T-helper 22 cell (primary cell): Measurements from ENCODE around the gene CERS2.
"Not testable (repeated sequence)": the region's sequence is repeated elsewhere in the genome, so short reads cannot be mapped to it uniquely, and the experiment has no call there.

ENCODE experiments used
- DNase-seq: peaks from one replicate; pipeline ENCODE4 v3.0.0-alpha.2; 2020; ENCODE audit warnings: low read depth

The CERS2 gene

GRCh38 chr1:150969626-150970025 lies 5.0 kb downstream of the CERS2 start:
- no peak for DNase-seq

GRCh38 chr1:150968491-150968890 lies 6.1 kb downstream of the CERS2 start:
- DNase-seq = no peak

GRCh38 chr1:150967936-150968335 lies 6.7 kb downstream of the CERS2 start:
- no peak for DNase-seq

GRCh38 chr1:150966011-150966410 lies 8.6 kb downstream of the CERS2 start:
- no peak for DNase-seq

- DNase-seq = no peak
Measured at GRCh38 chr1:150965605-150966004, 9.0 kb downstream of the CERS2 start.

GRCh38 chr1:150964164-150964489 lies 10.5 kb downstream of the CERS2 start:
- no peak for DNase-seq

- no peak for DNase-seq
Measured at GRCh38 chr1:150963321-150964163, 11.1 kb downstream of the CERS2 start.

- no peak for DNase-seq
Measured at GRCh38 chr1:150961756-150962155, 12.9 kb downstream of the CERS2 start.

GRCh38 chr1:150960646-150961045 lies 14.0 kb downstream of the CERS2 start:
- no peak for DNase-seq

- no peak for DNase-seq
Measured at GRCh38 chr1:150957666-150958065, 17.0 kb downstream of the CERS2 start.

- DNase-seq = no peak
Measured at GRCh38 chr1:150955280-150955679, 19.4 kb downstream of the CERS2 start.

GRCh38 chr1:150954708-150955107 lies 19.9 kb downstream of the CERS2 start:
- DNase-seq = no peak

GRCh38 chr1:150944856-150945255 lies 29.8 kb downstream of the CERS2 start:
- DNase-seq = no peak

- DNase-seq = no peak
Measured at GRCh38 chr1:150931773-150932172, 42.9 kb downstream of the CERS2 start.

- DNase-seq = not testable (repeated sequence)
Measured at GRCh38 chr1:150928775-150929174, 45.9 kb downstream of the CERS2 start.

GRCh38 chr1:150928286-150928685 lies 46.3 kb downstream of the CERS2 start:
- no peak for DNase-seq

- DNase-seq = no peak
Measured at GRCh38 chr1:150927624-150928023, 47.0 kb downstream of the CERS2 start.

GRCh38 chr1:150926097-150926741 lies 48.4 kb downstream of the CERS2 start, which contains the start of gene SETDB1:
Gene SETDB1, plus strand, starts transcription at chr1:150926363. Its CDS starts 1,352 bp downstream, at chr1:150927715.
- peak; percentile 85 for DNase-seq

GRCh38 chr1:150925080-150925479 lies 49.6 kb downstream of the CERS2 start:
- DNase-seq = no peak

GRCh38 chr1:150922519-150922975 lies 52.1 kb downstream of the CERS2 start:
- DNase-seq = peak; percentile 34

- no peak for DNase-seq
Measured at GRCh38 chr1:150917387-150917786, 57.2 kb downstream of the CERS2 start.
